ENCODE measurements around the gene UGT1A6.

DNA sequence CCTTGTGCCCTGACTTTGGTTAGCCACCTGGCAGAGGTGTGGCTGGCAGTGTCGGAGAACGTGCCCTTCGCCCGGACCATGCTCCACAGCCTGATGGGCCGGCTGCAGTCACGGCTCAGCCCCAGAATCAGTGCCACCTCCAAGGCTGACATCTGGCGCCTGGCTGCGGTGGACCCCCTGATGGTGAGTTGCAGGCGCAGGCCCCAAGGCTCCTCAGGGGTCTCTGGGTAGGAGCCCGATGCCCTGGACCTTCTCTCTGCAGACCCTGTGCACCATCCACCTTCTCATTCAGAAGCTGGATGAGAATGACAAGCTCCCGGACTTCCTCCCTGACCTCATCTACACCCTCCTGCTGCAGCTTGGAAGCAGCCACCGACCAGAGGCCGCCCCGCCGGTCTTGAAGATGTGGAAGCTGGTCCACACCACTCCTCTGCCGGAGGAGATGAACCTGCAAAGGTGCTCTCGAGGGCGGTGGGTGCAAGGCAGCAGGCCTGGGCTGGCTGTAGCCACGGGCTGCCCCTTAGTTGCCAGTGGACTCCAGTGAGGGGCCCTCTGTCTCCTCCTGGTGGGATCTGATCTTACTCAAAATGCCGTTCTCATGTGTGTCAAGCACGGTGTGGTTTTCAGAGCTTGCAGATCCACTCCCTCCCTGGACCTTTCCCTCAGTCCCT lies 129.5 kb downstream of the UGT1A6 start:
- no peak for TF ChIP-seq EZH2phosphoT487 (IDR thresholded peaks at IDR 0.05; ENCODE audit: low read length)
- TF ChIP-seq, protein P1, sequence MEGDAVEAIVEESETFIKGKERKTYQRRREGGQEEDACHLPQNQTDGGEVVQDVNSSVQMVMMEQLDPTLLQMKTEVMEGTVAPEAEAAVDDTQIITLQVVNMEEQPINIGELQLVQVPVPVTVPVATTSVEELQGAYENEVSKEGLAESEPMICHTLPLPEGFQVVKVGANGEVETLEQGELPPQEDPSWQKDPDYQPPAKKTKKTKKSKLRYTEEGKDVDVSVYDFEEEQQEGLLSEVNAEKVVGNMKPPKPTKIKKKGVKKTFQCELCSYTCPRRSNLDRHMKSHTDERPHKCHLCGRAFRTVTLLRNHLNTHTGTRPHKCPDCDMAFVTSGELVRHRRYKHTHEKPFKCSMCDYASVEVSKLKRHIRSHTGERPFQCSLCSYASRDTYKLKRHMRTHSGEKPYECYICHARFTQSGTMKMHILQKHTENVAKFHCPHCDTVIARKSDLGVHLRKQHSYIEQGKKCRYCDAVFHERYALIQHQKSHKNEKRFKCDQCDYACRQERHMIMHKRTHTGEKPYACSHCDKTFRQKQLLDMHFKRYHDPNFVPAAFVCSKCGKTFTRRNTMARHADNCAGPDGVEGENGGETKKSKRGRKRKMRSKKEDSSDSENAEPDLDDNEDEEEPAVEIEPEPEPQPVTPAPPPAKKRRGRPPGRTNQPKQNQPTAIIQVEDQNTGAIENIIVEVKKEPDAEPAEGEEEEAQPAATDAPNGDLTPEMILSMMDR (IDR thresholded peaks at IDR 0.05; ENCODE audit: low read length): no peak

Measured in MM.1S (cell line).